Activated CD8-positive, alpha-beta T cell treated with anti-CD3 and anti-CD28 coated beads for 36 hours (primary cell): ENCODE measurements around the gene RNF7. TPM values are rescaled to one million over a fixed set of nuclear protein-coding genes. Genes with fewer than 3 reads are reported as not detected.

ENCODE experiments used
- ATAC-seq: fragments of 200-7000 bp; cut with Tn5 transposase; one replicate; pipeline ENCODE4 v1.10.0; 2021; ENCODE audit warnings: mild to moderate bottlenecking, moderate library complexity
- CTCF ChIA-PET: fragments of 350-600 bp; sonication (Branson Sonifier 250); formaldehyde crosslinking; loops from one replicate; lab custom pipeline; 2021; ENCODE audit warnings: antibody characterized with exemption; lab: Charles Lee
- POLR2A ChIA-PET: fragments of 350-600 bp; sonication (Branson Sonifier 250); formaldehyde crosslinking; loops from one replicate; lab custom pipeline; 2021; ENCODE audit warnings: antibody characterized with exemption; lab: Charles Lee
- DNase-seq: peaks from one replicate; pipeline ENCODE4 v3.0.0-alpha.2; 2020
- H3K27ac Mint-ChIP-seq: one replicate; pipeline ENCODE4 v1.8.0; 2021; ENCODE audit warnings: mild to moderate bottlenecking, mixed read lengths
- H3K27me3 Mint-ChIP-seq: one replicate; pipeline ENCODE4 v1.8.0; 2021; ENCODE audit warnings: mixed read lengths
- H3K36me3 Mint-ChIP-seq: one replicate; pipeline ENCODE4 v1.8.0; 2021; ENCODE audit warnings: low read depth, mixed read lengths
- H3K4me1 Mint-ChIP-seq: one replicate; pipeline ENCODE4 v1.8.0; 2021; ENCODE audit warnings: low read depth, mixed read lengths
- H3K4me3 Mint-ChIP-seq: one replicate; pipeline ENCODE4 v1.8.0; 2021; ENCODE audit warnings: mild to moderate bottlenecking, moderate library complexity, mixed read lengths
- H3K9me3 Mint-ChIP-seq: one replicate; pipeline ENCODE4 v1.8.0; 2021; ENCODE audit warnings: mixed read lengths
- CTCF ChIP-seq: fragments of 200-600 bp; IDR thresholded peaks from one replicate; pipeline ENCODE4 v1.8.0; 2022; ENCODE audit warnings: antibody characterized with exemption, mild to moderate bottlenecking
- intact Hi-C: fragments of 100-400 bp; cut with micrococcal nuclease; formaldehyde crosslinking; loops from one replicate; pipeline ENCODE4 v1.10.0; 2022
- total RNA-seq, 2 experiments: library from RNA; stranded (reverse); gene quantifications; one replicate each; pipeline ENCODE4 v1.2.3, GENCODE V29; 2021

Gene RNF7
- total RNA-seq, 2 experiments from 2014 or later, result 56.1 to 57.9 TPM

DNA sequence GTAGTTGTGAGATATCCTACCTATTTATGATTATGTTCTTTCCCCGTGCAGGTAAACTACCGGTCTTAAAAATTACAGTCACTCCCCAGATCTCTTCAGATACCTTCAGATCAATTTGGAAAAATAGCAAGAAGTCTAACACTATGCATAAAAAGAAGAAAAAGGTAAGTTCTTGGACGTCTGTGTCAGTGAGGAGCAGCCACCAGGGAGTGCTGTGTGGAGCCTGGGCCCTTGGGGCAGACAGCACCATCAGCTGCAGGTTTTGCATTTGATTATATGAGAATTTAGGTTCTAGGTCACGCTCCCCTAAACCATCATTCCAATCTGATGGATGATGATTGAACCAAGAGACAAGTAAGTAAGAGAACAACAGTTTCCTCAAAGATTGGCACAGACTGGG lies 8.9 kb upstream of the RNF7 start:
- no peaks in the 10 kb centered on the region for H3K9me3 Mint-ChIP-seq
- ATAC-seq (no peak), DNase-seq (no peak)
- no peak overlapping the region for H3K27ac Mint-ChIP-seq
- ChIA-PET CTCF (interaction anchor here (1.1 to 1.3 kb wide), 2 partner anchors 116 to 240 kb away, joined by 3 read pairs; no protein-coding TSS in a partner anchor), POLR2A (no interaction called here)
- H3K4me3 Mint-ChIP-seq, result no peak overlapping the region
- H3K27me3 Mint-ChIP-seq, result peaks cover 6% of the 10 kb centered on the region
- no peak for TF ChIP-seq CTCF
- no peaks in the 10 kb centered on the region for H3K4me1 Mint-ChIP-seq
- H3K36me3 Mint-ChIP-seq, result no peaks in the 10 kb centered on the region
- intact Hi-C loops, result no loop called here

GRCh38 chr3:141735176-141735575 lies 2.9 kb upstream of the RNF7 start:
- Mint-ChIP-seq H3K4me3 (no peak overlapping the region), H3K4me1 (peaks cover 9% of the 10 kb centered on the region), H3K9me3 (no peaks in the 10 kb centered on the region), H3K36me3 (peaks cover 6% of the 10 kb centered on the region), H3K27me3 (no peaks in the 10 kb centered on the region), H3K27ac (no peak overlapping the region)
- intact Hi-C loops, result no loop called here
- DNase-seq (no peak), ATAC-seq (no peak)
- ChIA-PET CTCF (interaction anchor here (1.4 to 1.6 kb wide), 2 partner anchors 11 to 140 kb away, joined by 7 to 8 read pairs; no protein-coding TSS in a partner anchor), POLR2A (interaction anchor here (0.7 kb wide), 1 partner anchor 61 kb away, joined by 3 read pairs; no protein-coding TSS in a partner anchor)
- no peak for TF ChIP-seq CTCF

GRCh38 chr3:141735770-141736465 lies 2.2 kb upstream of the RNF7 start:
- Mint-ChIP-seq H3K9me3 (no peaks in the 10 kb centered on the region), H3K27ac (no peak overlapping the region), H3K4me3 (no peak overlapping the region), H3K4me1 (peaks cover 17% of the 10 kb centered on the region), H3K36me3 (peaks cover 13% of the 10 kb centered on the region), H3K27me3 (no peaks in the 10 kb centered on the region)
- CTCF ChIA-PET, result interaction anchor here (1.6 kb wide), 1 partner anchor 139 kb away, joined by 8 read pairs; no protein-coding TSS in a partner anchor
- no peak for DNase-seq
- TF ChIP-seq CTCF, result no peak
- POLR2A ChIA-PET, result interaction anchor here (0.7 kb wide), 2 partner anchors 60 to 67 kb away, joined by 3 read pairs; no protein-coding TSS in a partner anchor
- ATAC-seq, result no peak
- intact Hi-C loops, result no loop called here

DNA sequence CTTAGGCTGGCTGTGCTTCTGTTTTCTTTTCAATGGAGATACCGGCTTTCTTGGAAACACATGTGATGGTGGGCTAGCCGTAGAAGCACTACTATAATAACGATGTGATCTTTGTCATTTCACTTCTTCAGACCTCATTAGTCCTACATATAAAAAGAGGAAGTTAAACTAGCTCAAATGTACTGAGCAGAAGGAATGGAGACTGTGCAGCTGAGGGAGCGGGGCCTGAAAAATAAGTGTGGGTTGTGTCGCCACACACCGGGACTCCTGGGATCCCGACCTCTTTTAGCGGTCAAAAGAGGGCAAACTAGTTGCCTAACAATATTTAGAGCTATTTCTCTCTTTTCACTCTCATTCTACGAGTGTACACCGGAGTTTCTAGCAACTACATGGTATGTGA lies 1.0 kb upstream of the RNF7 start:
- ChIA-PET CTCF (interaction anchor here (0.7 to 5.7 kb wide), 4 partner anchors 22 to 176 kb away, joined by 3 to 53 read pairs (median 5); partner anchors contain the start of gene ATP1B3), POLR2A (interaction anchor here (1.2 kb wide), 1 partner anchor 59 kb away, joined by 3 read pairs; no protein-coding TSS in a partner anchor)
- H3K4me3 Mint-ChIP-seq, result peak overlapping the region; percentile 8
- peak overlapping the region; percentile 14 for H3K27ac Mint-ChIP-seq
- intact Hi-C loops, result no loop called here
- no peak for DNase-seq
- no peaks in the 10 kb centered on the region for H3K9me3 Mint-ChIP-seq
- no peak for ATAC-seq
- no peak for TF ChIP-seq CTCF
- H3K4me1 Mint-ChIP-seq, result peaks cover 26% of the 10 kb centered on the region
- peaks cover 18% of the 10 kb centered on the region for H3K36me3 Mint-ChIP-seq
- H3K27me3 Mint-ChIP-seq, result no peaks in the 10 kb centered on the region

DNA sequence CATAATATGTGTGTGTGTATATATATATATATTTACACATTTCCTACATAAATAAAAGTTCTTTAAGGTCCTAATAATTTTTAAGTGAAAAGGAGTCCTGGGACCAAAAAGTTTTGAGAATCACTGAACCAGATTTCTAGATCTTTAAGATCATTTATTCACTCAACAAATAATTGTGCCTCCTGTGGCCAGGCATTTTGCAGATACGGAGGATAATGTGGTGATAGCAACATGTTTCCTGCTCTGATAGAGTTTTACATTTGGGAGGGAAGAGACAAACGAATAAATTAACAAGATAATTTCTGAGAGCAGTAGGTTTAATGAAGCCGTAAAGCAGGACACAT lies 448 bp upstream of the RNF7 start:
- TF ChIP-seq CTCF, result no peak
- Mint-ChIP-seq H3K4me1 (peaks cover 29% of the 10 kb centered on the region), H3K4me3 (peak overlapping the region; percentile 71), H3K27me3 (no peaks in the 10 kb centered on the region), H3K36me3 (peaks cover 21% of the 10 kb centered on the region), H3K9me3 (no peaks in the 10 kb centered on the region), H3K27ac (peak overlapping the region; percentile 93)
- DNase-seq (no peak), ATAC-seq (no peak)
- CTCF ChIA-PET, result interaction anchor here (1.5 to 5.7 kb wide), 8 partner anchors 14 to 176 kb away, joined by 5 to 53 read pairs (median 14); partner anchors contain the start of gene ATP1B3
- intact Hi-C loops, result loop anchor here (1.0 to 2.0 kb wide), 2 partner anchors 138 to 175 kb away; no protein-coding TSS in a partner anchor
- POLR2A ChIA-PET, result interaction anchor here (1.4 to 3.1 kb wide), 4 partner anchors 59 to 176 kb away, joined by 5 to 30 read pairs (median 14); partner anchors contain the start of gene ATP1B3
